COR-L47 (cell line): ENCODE measurements around the gene PSMC1.
"Not testable (repeated sequence)": the region's sequence is repeated elsewhere in the genome, so short reads cannot be mapped to it uniquely, and the experiment has no call there.

Source experiments
- DNase-seq: peaks from one replicate; lab custom pipeline; 2025; lab: John Stamatoyannopoulos, UW

The PSMC1 gene

GRCh38 chr14:90256354-90257131, at the start of gene PSMC1:
Gene PSMC1 (plus strand): TSS chr14:90256553. CDS start chr14:90256598, 45 bp downstream.
- peak; percentile 89 for DNase-seq

GRCh38 chr14:90213099-90213748, 43.1 kb upstream of the PSMC1 start:
- DNase-seq, result no peak

GRCh38 chr14:90228478-90228877, 27.9 kb upstream of the PSMC1 start:
- no peak for DNase-seq

- not testable (repeated sequence) for DNase-seq
Measured at GRCh38 chr14:90229942-90230341, 26.4 kb upstream of the PSMC1 start.

- peak; percentile 46 for DNase-seq
Measured at GRCh38 chr14:90235179-90235976, 21.0 kb upstream of the PSMC1 start.

GRCh38 chr14:90239139-90239538, 17.2 kb upstream of the PSMC1 start:
- DNase-seq, result no peak

GRCh38 chr14:90242444-90242843, 13.9 kb upstream of the PSMC1 start:
- no peak for DNase-seq

- DNase-seq, result no peak
Measured at GRCh38 chr14:90246936-90247335, 9.4 kb upstream of the PSMC1 start.

GRCh38 chr14:90247441-90247840, 8.9 kb upstream of the PSMC1 start:
- DNase-seq, result not testable (repeated sequence)

GRCh38 chr14:90248594-90248993, 7.8 kb upstream of the PSMC1 start:
- no peak for DNase-seq

GRCh38 chr14:90253826-90254225, 2.5 kb upstream of the PSMC1 start:
- DNase-seq, result no peak

GRCh38 chr14:90255871-90256270, 482 bp upstream of the PSMC1 start:
- DNase-seq, result no peak

- no peak for DNase-seq
Measured at GRCh38 chr14:90263748-90264449, 7.5 kb downstream of the PSMC1 start.

GRCh38 chr14:90266441-90267154, 10.2 kb downstream of the PSMC1 start:
- no peak for DNase-seq

GRCh38 chr14:90268420-90268819, 12.1 kb downstream of the PSMC1 start:
- no peak for DNase-seq

GRCh38 chr14:90272523-90272922, 16.2 kb downstream of the PSMC1 start:
- DNase-seq, result no peak

- DNase-seq, result no peak
Measured at GRCh38 chr14:90273532-90273931, 17.2 kb downstream of the PSMC1 start.

- no peak for DNase-seq
Measured at GRCh38 chr14:90274019-90274418, 17.7 kb downstream of the PSMC1 start.

- DNase-seq, result no peak
Measured at GRCh38 chr14:90274808-90275457, 18.6 kb downstream of the PSMC1 start.

- no peak for DNase-seq
Measured at GRCh38 chr14:90275458-90275814, 19.1 kb downstream of the PSMC1 start.

GRCh38 chr14:90275820-90276219, 19.5 kb downstream of the PSMC1 start:
- DNase-seq, result no peak
